Measurements from ENCODE around the gene PITPNB. TPM values are rescaled to one million over a fixed set of nuclear protein-coding genes. Genes with fewer than 3 reads are reported as not detected.

The PITPNB gene
- total RNA-seq, 5 donors from 2014 or later (not counting 1 experiment from before 2014, with no cell fraction given) = 58.3 to 67.2 (median 65.9) TPM

DNA sequence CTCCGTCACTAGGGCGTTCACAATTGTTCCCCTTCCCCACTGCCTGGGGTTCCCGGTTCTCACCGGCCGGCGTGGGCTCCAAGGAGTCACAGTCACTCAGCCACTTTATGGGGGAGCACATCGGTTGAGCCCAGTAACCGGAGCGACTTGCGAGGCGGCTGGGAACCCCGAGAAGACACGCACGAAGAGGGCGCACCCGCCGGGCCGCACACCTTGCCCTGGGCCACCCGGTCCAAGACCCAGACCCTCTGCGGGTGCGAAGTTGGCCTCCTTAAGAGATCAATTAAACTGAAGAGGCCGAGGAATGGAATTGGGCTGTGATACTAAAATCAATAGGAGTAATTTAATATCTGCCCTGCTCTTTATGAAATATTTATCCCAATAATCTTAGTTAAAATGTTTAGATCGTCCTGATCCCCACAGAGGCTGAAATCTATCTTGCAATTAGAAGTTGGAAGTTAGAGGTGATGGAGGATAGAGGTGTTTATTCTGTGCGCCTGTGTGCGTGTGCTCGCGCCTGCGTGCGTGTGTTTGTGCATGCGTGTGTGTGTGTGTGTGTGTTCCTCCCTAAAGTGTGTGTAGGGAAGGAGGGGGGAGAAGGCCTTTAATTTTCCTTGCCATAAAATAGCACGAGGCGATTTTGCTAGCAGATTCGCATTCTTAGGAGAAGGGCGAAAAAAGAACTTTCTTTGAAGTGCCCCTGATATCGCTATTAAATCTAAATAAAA is 116.5 kb downstream of the PITPNB start:
- H3K9me3 ChIP-seq = no peaks in the 10 kb centered on the region
- CTCF ChIA-PET = no interaction called here
- Mint-ChIP-seq H3K36me3 (no peaks in the 10 kb centered on the region), H3K4me3 (peak overlapping the region; percentile 84 to 87 (median 85)), H3K27me3 (peaks cover 20 to 24% of the 10 kb centered on the region in 2 donors), H3K4me1 (peaks cover 11 to 22% (median 21%) of the 10 kb centered on the region in 3 donors), H3K27ac (no peak overlapping the region), H3K9me3 (no peaks in the 10 kb centered on the region)
- peak overlapping the region; percentile 59 to 70 for H3K4me3 ChIP-seq (ENCODE audit: control insufficient read depth in 1 of 2, extremely low read depth in 1 of 2, low read length in 1 of 2)
- ATAC-seq (replicated peaks in 1 of 4) = peak; percentile 10 to 23 (median 12)
- H3K27ac ChIP-seq (ENCODE audit: low read length) = no peak overlapping the region
- POLR2A ChIA-PET = no interaction called here
- peaks cover 0 to 53% of the 10 kb centered on the region in 2 experiments for H3K27me3 ChIP-seq (replicated peaks in 1 of 2; ENCODE audit: control insufficient read depth in 2 of 2, extremely low read depth in 1 of 2, insufficient read depth in 2 of 2, low read length in 1 of 2)
- no peaks in the 10 kb centered on the region for H3K36me3 ChIP-seq (ENCODE audit: control insufficient read depth in 2 of 2, extremely low read depth in 1 of 2, insufficient read depth in 1 of 2, low read length in 1 of 2)
- DNase-seq = peak in 3 of 35 experiments; percentile 9 to 26 (median 10)
- H3K4me1 ChIP-seq (ENCODE audit: control insufficient read depth in 1 of 2, extremely low read depth in 1 of 2, insufficient read depth in 2 of 2, low read length in 2 of 2) = peaks cover 2 to 25% of the 10 kb centered on the region in 2 experiments
- WGBS (ENCODE audit: insufficient coverage) = 16% methylated on average over 27 of the region's 35 CpGs

Other genes starting within 250 kb of the PITPNB start
- gene MN1, start 117.5 kb downstream of the PITPNB start, total RNA-seq = under 1 TPM; 0.22 to 0.43 (median 0.32) TPM

Data from T-cell (primary cell).